ENCODE results near the gene SMIM13. TPM values are rescaled to one million over a fixed set of nuclear protein-coding genes. Genes with fewer than 3 reads are reported as not detected.

Gene SMIM13
- total and polyA plus RNA-seq, 12 donors, result 3.0 to 14.6 (median 11.5) TPM

DNA sequence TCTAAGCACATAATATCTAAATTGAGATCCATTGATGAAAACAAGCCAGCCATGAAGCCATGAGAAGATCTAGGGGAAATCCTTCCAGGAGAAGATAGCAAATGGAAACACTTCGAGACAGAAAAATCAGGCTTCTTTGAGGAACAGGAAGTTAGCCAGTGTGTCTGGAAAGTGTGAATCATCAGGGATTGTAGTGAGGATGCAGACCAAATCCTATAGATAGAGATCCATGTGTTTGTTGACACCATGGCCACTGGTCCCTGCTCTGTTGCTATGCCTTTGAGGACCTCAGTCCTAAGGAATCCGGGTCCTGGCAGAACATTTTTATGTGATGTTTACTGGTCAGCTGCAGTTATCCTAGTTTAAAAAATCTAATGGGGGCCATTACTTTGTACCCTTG lies 42.9 kb upstream of the SMIM13 start:
- Histone ChIP-seq H3K27me3 (peaks cover 0 to 58% (median 40%) of the 10 kb centered on the region in 7 donors), H3K4me3 (no peak overlapping the region), H3K36me3 (no peaks in the 10 kb centered on the region), H3K4me1 (no peaks in the 10 kb centered on the region), H3K27ac (no peak overlapping the region), H3K9me3 (no peaks in the 10 kb centered on the region)
- no peak for ATAC-seq
- WGBS, 2 donors, result 42 to 60% methylated on average over 2 of the region's 2 CpGs
- DNase-seq, result no peak
- no peak for TF ChIP-seq CTCF (IDR thresholded peaks at IDR 0.05)
- intact Hi-C loops (cut with DNase I), result no loop called here

GRCh38 chr6:11053307-11053706 lies 40.3 kb upstream of the SMIM13 start:
- H3K4me1 ChIP-seq, result no peaks in the 10 kb centered on the region
- no peak overlapping the region for H3K27ac ChIP-seq
- no peak overlapping the region for H3K4me3 ChIP-seq
- TF ChIP-seq CTCF (IDR thresholded peaks at IDR 0.05), result no peak
- H3K9me3 ChIP-seq, result no peaks in the 10 kb centered on the region
- intact Hi-C loops (cut with DNase I), result no loop called here
- ATAC-seq (no peak), DNase-seq (no peak)
- H3K36me3 ChIP-seq, result no peaks in the 10 kb centered on the region
- peaks cover 0 to 32% (median 16%) of the 10 kb centered on the region in 7 donors for H3K27me3 ChIP-seq
- WGBS, 2 donors, result 84 to 89% methylated on average over 5 of the region's 5 CpGs

GRCh38 chr6:11054722-11055121 lies 38.9 kb upstream of the SMIM13 start:
- H3K27me3 ChIP-seq, result peaks cover 0 to 19% (median 3%) of the 10 kb centered on the region in 7 donors
- 85 to 92% methylated on average over 1 of the region's 1 CpG for WGBS, 2 donors
- H3K27ac ChIP-seq, result no peak overlapping the region
- no peak overlapping the region for H3K4me3 ChIP-seq
- ATAC-seq (no peak), DNase-seq (no peak)
- intact Hi-C loops (cut with DNase I), result no loop called here
- TF ChIP-seq CTCF (IDR thresholded peaks at IDR 0.05), result no peak
- H3K36me3 ChIP-seq, result no peaks in the 10 kb centered on the region
- H3K9me3 ChIP-seq, result no peaks in the 10 kb centered on the region
- H3K4me1 ChIP-seq, result no peaks in the 10 kb centered on the region

- Histone ChIP-seq H3K4me3 (no peak overlapping the region), H3K9me3 (no peaks in the 10 kb centered on the region), H3K36me3 (no peaks in the 10 kb centered on the region), H3K27ac (no peak overlapping the region), H3K27me3 (peaks cover 0 to 15% (median 0%) of the 10 kb centered on the region in 7 donors), H3K4me1 (no peaks in the 10 kb centered on the region)
- DNase-seq (no peak), ATAC-seq (no peak)
- no peak for TF ChIP-seq CTCF (IDR thresholded peaks at IDR 0.05)
- WGBS, 2 donors, result 63 to 64% methylated on average over 4 of the region's 4 CpGs
- intact Hi-C loops (cut with DNase I), result no loop called here
These were observed 38.5 kb upstream of the SMIM13 start for GRCh38 chr6:11055127-11055627.

Data from heart right ventricle (tissue), 16 donors.